Lower leg skin (tissue), 4 donors: ENCODE data around the gene VPS13D. TPM values are rescaled to one million over a fixed set of nuclear protein-coding genes. Genes with fewer than 3 reads are reported as not detected.
A peak's percentile ranks its signal among the peaks of the same experiment; 100 is the strongest.
"Not testable (repeated sequence)": the region's sequence is repeated elsewhere in the genome, so short reads cannot be mapped to it uniquely, and the experiment has no call there.

Experiments used
- DNase-seq, 2 donors: peaks; one replicate each; pipeline ENCODE4 v3.0.0-alpha.2; 2019; ENCODE audit warnings: low spot score in 2 of 2
- H3K4me3 ChIP-seq: fragments of 200-600 bp; sonication (generic); 2 replicates; pipeline ENCODE4 v1.5.1; 2017; ENCODE audit warnings: mild to moderate bottlenecking, low read depth; ENCODE audit not compliant: poor library complexity, severe bottlenecking
- CTCF ChIP-seq, 3 donors: fragments of 450-650 bp; IDR thresholded peaks; one replicate each; pipeline ENCODE4 v1.5.1; 2016; ENCODE audit warnings: antibody characterized with exemption in 3 of 3, mild to moderate bottlenecking in 3 of 3, moderate library complexity in 2 of 3
- POLR2A ChIP-seq, 2 donors: fragments of 450-650 bp; IDR thresholded peaks; one replicate each; pipeline ENCODE4 v1.6.1; 2016 to 2017; ENCODE audit warnings: antibody characterized with exemption in 2 of 2, mild to moderate bottlenecking in 1 of 2, moderate library complexity in 1 of 2
- WGBS, 2 donors: methylation state at CpG; one replicate each; pipeline ENCODE4 v1.1.5; 2018; 5-methylcytosine and 5-hydroxymethylcytosine counted together
- intact Hi-C: fragments of 100-400 bp; cut with DNase I; formaldehyde crosslinking; loops from one replicate; pipeline ENCODE4 v1.15.0; 2023; ENCODE audit warnings: low total_unique reads
- total RNA-seq, 4 donors: library from RNA; depleted of rRNA; stranded (reverse); fragments of >200 nt; gene quantifications; one replicate each; pipeline ENCODE4 v1.1.0, GENCODE V29; 2016

Gene VPS13D
- total RNA-seq, 4 donors from 2014 or later: 96.5 to 200 (median 116) TPM

DNA sequence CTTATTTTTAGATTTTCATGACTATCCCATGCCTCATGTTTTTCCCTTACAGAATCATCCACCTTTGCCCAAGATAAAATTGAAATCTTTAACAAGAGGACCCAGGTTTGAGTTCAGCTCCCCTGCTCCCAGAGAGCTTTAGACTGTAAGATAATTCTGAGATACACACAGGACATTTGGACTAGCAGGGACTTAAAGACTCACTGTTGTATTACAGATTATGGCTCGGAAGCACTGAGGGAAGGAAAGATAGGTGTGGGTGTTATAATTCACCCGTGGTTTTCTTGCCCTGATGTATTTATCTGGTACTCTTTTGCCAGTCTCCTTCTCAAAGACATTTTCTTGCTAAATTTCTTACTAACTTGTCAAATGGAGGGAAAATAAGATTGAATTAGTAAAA is 238.5 kb downstream of the VPS13D start:
- TF ChIP-seq POLR2A (IDR thresholded peaks at IDR 0.05) (no peak), CTCF (IDR thresholded peaks at IDR 0.05) (no peak)
- H3K4me3 ChIP-seq: no peak overlapping the region
- WGBS, 2 donors: 96% methylated on average over 2 of the region's 2 CpGs
- DNase-seq: no peak
- intact Hi-C loops: no loop called here

- intact Hi-C loops: no loop called here
- DNase-seq: peak in 1 of 2 donors; percentile 61
- 74 to 86% methylated on average over 6 of the region's 6 CpGs for WGBS, 2 donors
- TF ChIP-seq POLR2A (IDR thresholded peaks at IDR 0.05): no peak
- H3K4me3 ChIP-seq: no peak overlapping the region
Measured at GRCh38 chr1:12469493-12469892, 239.7 kb downstream of the VPS13D start.

DNA sequence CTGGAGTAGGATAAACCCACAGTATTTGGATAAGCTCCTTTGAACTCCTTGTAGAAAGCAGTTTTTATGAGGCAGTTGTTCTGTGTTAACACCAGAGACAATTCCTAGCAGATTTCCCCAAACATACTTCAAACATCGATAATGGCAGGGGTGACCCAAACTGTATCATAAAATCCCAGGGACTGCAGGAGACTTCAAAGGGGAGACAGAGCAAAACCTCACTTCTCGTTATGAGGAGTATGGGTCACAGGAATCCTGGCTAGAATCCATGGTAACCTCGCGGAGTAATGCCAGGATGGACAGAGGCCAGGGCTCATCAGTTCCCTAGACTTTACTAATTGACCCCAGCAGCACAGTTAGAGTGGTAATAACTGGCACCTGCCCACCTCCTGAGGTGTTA is 240.2 kb downstream of the VPS13D start:
- peak in 1 of 2 donors; percentile 34 for DNase-seq
- 53 to 58% methylated on average over 4 of the region's 4 CpGs for WGBS, 2 donors
- no peak for TF ChIP-seq CTCF (IDR thresholded peaks at IDR 0.05)
- TF ChIP-seq POLR2A (IDR thresholded peaks at IDR 0.05): no peak
- no peak overlapping the region for H3K4me3 ChIP-seq
- intact Hi-C loops: no loop called here

DNA sequence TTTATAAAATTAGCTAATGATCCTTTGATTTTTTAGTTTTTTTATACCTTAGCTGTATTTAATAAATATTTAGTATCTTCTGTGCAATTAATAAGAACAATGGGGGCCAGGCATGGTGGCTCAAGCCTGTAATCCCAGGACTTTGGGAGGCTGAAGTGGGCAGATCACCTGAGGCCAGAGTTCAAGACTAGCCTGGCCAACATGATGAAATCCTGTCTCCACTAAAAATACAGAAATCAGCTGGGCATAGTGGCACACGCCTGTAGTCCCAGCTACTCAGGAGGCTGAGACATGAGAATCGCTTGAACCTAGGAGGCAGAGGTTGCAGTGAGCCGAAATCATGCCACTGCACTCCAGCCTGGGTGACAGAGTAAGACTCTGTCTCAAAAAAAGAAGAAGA is 241.1 kb downstream of the VPS13D start:
- H3K4me3 ChIP-seq, intact Hi-C loops, DNase-seq: not testable (repeated sequence)
- 97 to 100% methylated on average over 3 of the region's 3 CpGs for WGBS, 2 donors

- WGBS, 2 donors: 98 to 100% methylated on average over 2 of the region's 2 CpGs
- DNase-seq: peak in 1 of 2 donors; percentile 23
- no peak for TF ChIP-seq POLR2A (IDR thresholded peaks at IDR 0.05)
- TF ChIP-seq CTCF (IDR thresholded peaks at IDR 0.05): no peak
- H3K4me3 ChIP-seq: no peak overlapping the region
- intact Hi-C loops: no loop called here
Measured at GRCh38 chr1:12472156-12472797, 242.4 kb downstream of the VPS13D start.

- no peak for DNase-seq
Measured at GRCh38 chr1:12472798-12473551, 243.1 kb downstream of the VPS13D start.

More at GRCh38 chr1:12472798-12473551, 243.1 kb downstream of the VPS13D start:
- 78 to 83% methylated on average over 12 of the region's 12 CpGs for WGBS, 2 donors
- no peak overlapping the region for H3K4me3 ChIP-seq
- intact Hi-C loops: no loop called here
- TF ChIP-seq CTCF (IDR thresholded peaks at IDR 0.05): no peak
- TF ChIP-seq POLR2A (IDR thresholded peaks at IDR 0.05): no peak
